H4 (cell line): ENCODE results near the gene MYO1H. TPM values are rescaled to one million over a fixed set of nuclear protein-coding genes. Genes with fewer than 3 reads are reported as not detected.
"Not testable (repeated sequence)": the region's sequence is repeated elsewhere in the genome, so short reads cannot be mapped to it uniquely, and the experiment has no call there.

Experiments used
- DNase-seq: peaks from one replicate; pipeline ENCODE4 v3.0.0-alpha.2; 2015; ENCODE audit warnings: low spot score
- total RNA-seq: library from RNA; depleted of rRNA; stranded (reverse); fragments of >200 nt; shearing (Covaris generic); gene quantifications from 2 replicates; pipeline ENCODE4 v1.2.3, GENCODE V29; 2014

The MYO1H gene
- total RNA-seq, 1 experiment from 2014 or later: not detected

- DNase-seq: not testable (repeated sequence)
These were observed 58.4 kb downstream of the MYO1H start for GRCh38 chr12:109406147-109406546.

GRCh38 chr12:109418848-109419480 lies 71.3 kb downstream of the MYO1H start:
- DNase-seq: no peak

- DNase-seq: no peak
These were observed 73.8 kb downstream of the MYO1H start for GRCh38 chr12:109421355-109422087.

- no peak for DNase-seq
These were observed 74.6 kb downstream of the MYO1H start for GRCh38 chr12:109422251-109422650.

GRCh38 chr12:109423392-109423791 lies 75.7 kb downstream of the MYO1H start:
- DNase-seq: no peak

GRCh38 chr12:109428037-109428629 lies 80.4 kb downstream of the MYO1H start:
- DNase-seq: peak; percentile 62

- DNase-seq: not testable (repeated sequence)
These were observed 81.1 kb downstream of the MYO1H start for GRCh38 chr12:109428804-109429203.

- no peak for DNase-seq
These were observed 82.5 kb downstream of the MYO1H start for GRCh38 chr12:109430244-109430643.

- DNase-seq: no peak
These were observed 84.7 kb downstream of the MYO1H start for GRCh38 chr12:109432431-109432830.

GRCh38 chr12:109432842-109433304 lies 85.2 kb downstream of the MYO1H start:
- DNase-seq: peak; percentile 74

- no peak for DNase-seq
These were observed 85.9 kb downstream of the MYO1H start for GRCh38 chr12:109433618-109434017.

- DNase-seq: no peak
These were observed 86.9 kb downstream of the MYO1H start for GRCh38 chr12:109434582-109434981.

GRCh38 chr12:109435428-109436187 lies 87.9 kb downstream of the MYO1H start:
- DNase-seq: no peak

- DNase-seq: no peak
These were observed 88.5 kb downstream of the MYO1H start for GRCh38 chr12:109436188-109436560.

- DNase-seq: no peak
These were observed 91.5 kb downstream of the MYO1H start for GRCh38 chr12:109439181-109439580.

GRCh38 chr12:109439951-109440350 lies 92.3 kb downstream of the MYO1H start:
- DNase-seq: not testable (repeated sequence)

- no peak for DNase-seq
These were observed 93.3 kb downstream of the MYO1H start for GRCh38 chr12:109440851-109441490.

- DNase-seq: no peak
These were observed 96.1 kb downstream of the MYO1H start for GRCh38 chr12:109443794-109444193.

- DNase-seq: no peak
These were observed 96.6 kb downstream of the MYO1H start for GRCh38 chr12:109444259-109444658.

GRCh38 chr12:109445191-109445609 lies 97.5 kb downstream of the MYO1H start:
- no peak for DNase-seq

GRCh38 chr12:109446869-109447268 lies 99.2 kb downstream of the MYO1H start:
- DNase-seq: no peak

GRCh38 chr12:109447482-109447881 lies 99.8 kb downstream of the MYO1H start:
- no peak for DNase-seq
